ENCODE results near the gene RPRD1B. TPM values are rescaled to one million over a fixed set of nuclear protein-coding genes. Genes with fewer than 3 reads are reported as not detected.
A peak's percentile ranks its signal among the peaks of the same experiment; 100 is the strongest.

The RPRD1B gene
- total and polyA plus RNA-seq, 2 donors (not counting 3 experiments of a cell fraction or from before 2014, with no cell fraction given), result 13.0 to 29.3 TPM

GRCh38 chr20:38110525-38111178 is 77.1 kb downstream of the RPRD1B start:
- POLR2A ChIA-PET, result interaction anchor here (1.9 kb wide), 1 partner anchor 11 kb away, joined by 7 read pairs; no protein-coding TSS in a partner anchor
- no peaks in the 10 kb centered on the region for H3K36me3 ChIP-seq (ENCODE audit: control insufficient read depth in 2 of 2, extremely low read depth in 1 of 2, insufficient read depth in 2 of 2, low read length in 2 of 2)
- no peak for TF ChIP-seq EZH2 (IDR thresholded peaks at IDR 0.05; ENCODE audit: borderline replicate concordance, low read depth, low read length, severe bottlenecking)
- TF ChIP-seq CTCF (IDR thresholded peaks at IDR 0.05; ENCODE audit: extremely low read depth in 1 of 2, insufficient read depth in 1 of 2, low read depth in 1 of 2, low read length in 2 of 2), result no peak
- no peak for TF ChIP-seq MYC (IDR thresholded peaks at IDR 0.05; ENCODE audit: low read depth, low read length)
- TF ChIP-seq JUN (IDR thresholded peaks at IDR 0.05; ENCODE audit: borderline replicate concordance, insufficient read depth, insufficient read length, low read depth), result no peak
- no peak for TF ChIP-seq FOS (IDR thresholded peaks at IDR 0.05; ENCODE audit: borderline replicate concordance, insufficient read depth, low read length)
- no peak for TF ChIP-seq MAX (IDR thresholded peaks at IDR 0.05; ENCODE audit: insufficient read depth, insufficient read length)
- no peak for TF ChIP-seq POLR2A (IDR thresholded peaks at IDR 0.05; ENCODE audit: low read depth, low read length)
- no peak for TF ChIP-seq GATA2 (IDR thresholded peaks at IDR 0.05; ENCODE audit: insufficient read depth, insufficient read length, low read depth, low read length)
- TF ChIP-seq POLR2AphosphoS5 (IDR thresholded peaks at IDR 0.05; ENCODE audit: insufficient read depth, low read depth, low read length), result no peak
- H3K9me3 ChIP-seq (replicated peaks; ENCODE audit: control insufficient read depth, insufficient read depth, low read length), result no peaks in the 10 kb centered on the region
- H3K27me3 ChIP-seq (ENCODE audit: control insufficient read depth in 2 of 2, insufficient read depth in 2 of 2, low read length in 2 of 2), result no peaks in the 10 kb centered on the region
- dilution Hi-C loops (cut with MboI; ENCODE audit: extremely low pct_ligation_motif_present, low sequenced_read_pairs), result no loop called here
- no peak overlapping the region for H3K4me3 ChIP-seq (replicated peaks in 1 of 3; ENCODE audit: insufficient read depth in 1 of 3, low read depth in 1 of 3, low read length in 3 of 3)
- no peak overlapping the region for H2AFZ ChIP-seq (ENCODE audit: low read depth, low read length)
- no peak overlapping the region for H3K4me2 ChIP-seq (ENCODE audit: insufficient read depth, low read length)
- H4K20me1 ChIP-seq (replicated peaks; ENCODE audit: control insufficient read depth, extremely low read depth, insufficient read depth, low read length), result no peaks in the 10 kb centered on the region
- no TSS peak for BruUV-seq (replicated peaks)
- H3K9me1 ChIP-seq (replicated peaks; ENCODE audit: control insufficient read depth, extremely low read depth, insufficient read depth, low read length), result no peaks in the 10 kb centered on the region
- intact Hi-C loops (cut with micrococcal nuclease), result loop anchor here (1.0 to 2.0 kb wide), 2 partner anchors 15 to 26 kb away; no protein-coding TSS in a partner anchor
- H3K27ac ChIP-seq (ENCODE audit: insufficient read depth, low read depth, low read length), result peak overlapping the region; percentile 73
- peaks cover 44% of the 10 kb centered on the region for H3K4me1 ChIP-seq (ENCODE audit: control insufficient read depth, extremely low read depth, insufficient read depth, low read length)
- H3K9ac ChIP-seq (replicated peaks; ENCODE audit: extremely low read depth, insufficient read depth, low read length), result peak overlapping the region; percentile 36
- H3K79me2 ChIP-seq (ENCODE audit: control insufficient read depth, insufficient read depth, low read length), result no peaks in the 10 kb centered on the region
- no peak for DNase-seq (ENCODE audit: low read depth, low spot score)
- CTCF ChIA-PET, result interaction anchor here (1.1 to 2.7 kb wide), 8 partner anchors 12 to 110 kb away, joined by 3 to 35 read pairs (median 6); no protein-coding TSS in a partner anchor
- FAIRE-seq, result no peak
